CD4-positive, alpha-beta T cell treated with Interleukin-6 at 100 ng/mL for 8 hours (primary cell): ENCODE data around the gene RAB8A.

ENCODE experiments used
- DNase-seq: peaks from one replicate; pipeline ENCODE4 v3.0.0-alpha.2; 2020; ENCODE audit warnings: mixed read lengths, low spot score

The RAB8A gene

DNA sequence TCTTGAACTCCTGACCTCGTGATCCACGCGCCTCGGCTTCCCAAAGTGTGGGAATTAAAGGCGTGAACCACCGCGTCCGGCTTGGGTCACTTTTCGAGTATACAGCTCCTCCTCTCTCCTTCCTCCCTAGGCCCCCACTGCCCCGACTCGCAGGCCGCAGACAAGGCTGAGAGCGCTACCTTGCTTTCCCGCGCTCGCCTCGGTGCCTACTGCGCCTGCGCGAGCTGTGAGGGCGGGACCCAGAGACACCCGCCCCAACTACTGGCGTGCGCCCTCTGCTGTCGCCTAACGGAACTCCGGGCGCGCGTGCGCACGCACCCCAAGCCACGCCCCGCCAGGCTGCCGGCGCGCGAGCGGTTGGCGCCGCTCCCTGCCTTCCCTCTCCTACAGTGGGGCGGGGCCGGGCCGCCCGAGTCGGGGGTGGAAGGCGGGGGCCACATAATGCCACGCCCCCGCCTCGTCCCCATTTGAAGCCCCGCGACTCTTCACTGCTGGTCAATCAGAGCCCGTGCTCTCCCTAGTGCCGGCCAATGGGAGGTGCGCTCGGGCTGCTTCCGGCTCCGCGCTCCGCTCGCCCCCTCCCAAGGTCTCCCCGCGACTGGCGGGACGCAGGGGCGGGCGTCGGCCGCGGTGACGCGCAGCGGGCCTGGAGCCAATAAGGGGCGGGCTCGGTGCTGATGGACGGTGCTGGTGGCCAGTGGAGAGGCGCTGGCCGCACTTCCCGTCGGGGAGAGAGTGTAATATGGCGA, at the start of gene RAB8A:
Gene RAB8A, plus strand, starts transcription at position 730 of the 749 bp plus-strand sequence. Its CDS starts 13 bp downstream, at position 743.
- peak; percentile 99 for DNase-seq

DNA sequence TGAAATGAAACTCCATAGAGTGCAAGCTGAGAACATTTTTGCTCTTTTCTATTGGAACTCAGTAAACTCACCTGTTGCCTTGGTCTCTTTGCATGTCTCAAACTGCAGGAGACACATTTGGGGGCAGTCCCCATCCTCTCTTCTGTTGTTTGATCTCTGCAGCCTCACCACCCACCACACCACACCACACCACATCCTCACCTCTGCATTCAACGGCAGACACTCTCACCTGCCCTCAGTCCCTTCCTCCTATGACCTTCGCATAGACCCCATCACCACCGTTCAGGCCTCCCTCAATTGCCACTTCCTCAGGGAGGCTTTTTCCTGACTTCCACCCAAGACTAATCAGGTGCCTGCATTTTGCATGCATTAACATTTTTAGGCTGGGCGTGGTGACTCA, 49.7 kb upstream of the RAB8A start:
- no peak for DNase-seq

DNA sequence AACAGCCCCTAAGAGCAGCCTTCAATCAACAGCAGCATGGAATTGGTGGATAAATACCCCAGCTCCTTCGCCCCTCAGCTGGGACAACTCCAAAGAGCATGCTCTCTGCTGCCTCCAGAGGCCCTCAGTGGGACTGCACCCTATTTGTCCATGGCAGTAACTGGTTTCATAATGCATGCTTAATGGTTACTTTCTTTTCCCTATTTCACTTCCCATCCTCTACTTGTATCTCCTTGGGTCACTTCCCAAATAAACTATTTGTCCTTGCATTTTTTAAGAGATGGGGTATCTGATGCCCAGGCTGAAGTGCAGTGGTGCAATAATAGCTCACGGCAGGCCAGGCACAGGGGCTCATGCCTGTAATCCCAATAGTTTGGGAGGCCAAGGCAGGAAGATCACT, 48.9 kb upstream of the RAB8A start:
- DNase-seq: peak; percentile 67

DNA sequence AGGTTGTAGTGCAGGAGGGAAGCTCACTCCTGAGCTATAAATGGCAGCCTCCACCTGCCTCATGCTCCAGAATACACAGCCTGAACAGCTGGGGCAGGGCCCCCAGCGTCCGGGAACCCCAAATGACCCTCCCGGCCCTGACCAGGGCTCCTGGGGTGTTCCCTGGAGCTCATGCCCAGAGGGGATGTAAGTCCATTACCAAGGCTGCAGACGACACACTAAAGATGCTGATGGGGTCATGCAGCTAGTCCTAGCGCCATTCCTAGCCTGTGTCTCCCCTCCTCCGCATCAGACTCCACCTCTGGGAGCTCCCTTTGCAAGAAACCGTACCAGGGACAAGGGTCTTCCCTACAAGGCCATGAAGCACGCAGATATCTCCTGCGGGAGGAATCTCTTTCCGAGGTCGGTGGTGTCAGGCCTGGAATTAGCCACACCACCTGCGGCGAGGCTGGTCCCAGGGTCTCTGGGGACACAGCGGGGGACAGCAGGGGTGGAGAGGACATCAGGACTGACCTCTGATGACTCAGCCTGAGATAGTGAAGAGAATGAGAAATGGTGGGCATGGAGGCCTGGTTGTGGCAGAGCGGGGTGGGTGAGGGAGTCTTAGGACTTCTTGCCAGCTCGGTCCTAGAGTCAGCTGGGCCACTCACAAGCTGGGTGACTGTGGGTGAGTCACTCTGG, 47.3 kb upstream of the RAB8A start:
- DNase-seq: no peak

DNA sequence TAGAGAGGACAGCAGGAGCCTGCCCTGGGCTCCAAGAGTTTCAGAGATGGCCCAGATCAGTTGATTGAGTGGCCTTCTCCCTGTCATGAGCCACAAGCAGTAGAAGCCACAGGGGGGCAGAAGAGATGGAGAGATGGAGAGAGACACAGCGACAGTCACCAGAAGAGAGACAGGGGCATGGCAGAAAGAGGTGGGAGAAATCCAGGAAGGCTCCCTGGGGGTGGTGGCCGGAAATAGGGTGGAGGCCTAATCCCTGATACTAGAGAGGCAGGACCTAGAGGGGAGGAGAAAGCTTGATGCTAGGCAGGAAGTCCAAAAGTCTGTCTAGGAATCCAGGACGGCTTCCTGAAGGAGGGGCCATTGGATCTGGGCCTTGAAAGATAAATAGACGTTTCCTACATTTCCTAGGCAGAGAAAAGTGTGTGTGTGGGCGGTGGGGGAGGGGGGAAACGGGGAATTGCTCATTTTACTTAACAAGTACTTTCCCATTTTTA, 45.0 kb upstream of the RAB8A start:
- DNase-seq: peak; percentile 64

DNA sequence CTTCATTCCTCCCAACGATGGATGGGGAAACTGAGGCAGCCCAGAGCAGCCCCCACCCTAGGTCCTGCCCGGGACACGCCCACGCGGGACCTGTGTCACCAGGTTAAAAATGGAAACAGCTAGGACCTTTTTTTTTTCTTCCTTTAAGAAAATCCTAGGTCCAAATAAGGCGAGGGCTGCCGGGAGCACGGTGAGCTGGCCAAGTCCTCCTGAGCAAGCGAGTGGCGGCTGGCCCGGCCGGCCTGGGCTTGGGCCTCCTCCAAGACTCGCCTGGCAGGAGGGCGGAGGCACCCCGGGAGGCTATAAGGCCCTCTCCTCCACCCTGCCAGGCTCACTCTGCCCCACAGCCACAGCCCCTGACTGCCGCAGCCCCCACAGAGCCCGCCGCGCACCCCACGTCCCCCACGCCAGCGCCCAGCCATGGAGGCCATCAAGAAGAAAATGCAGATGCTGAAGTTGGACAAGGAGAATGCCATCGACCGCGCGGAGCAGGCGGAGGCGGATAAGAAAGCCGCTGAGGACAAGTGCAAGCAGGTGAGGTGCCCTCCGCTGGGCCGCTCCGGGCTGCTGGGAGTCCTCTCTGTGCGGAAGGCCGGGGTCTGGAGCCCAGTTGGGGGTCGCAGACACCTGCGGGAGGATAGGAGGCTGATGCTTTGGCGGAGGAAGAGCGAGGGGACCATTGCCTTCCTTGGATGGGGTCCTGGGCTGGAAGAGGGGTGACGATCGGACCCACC, 44.3 kb upstream of the RAB8A start:
- no peak for DNase-seq

DNA sequence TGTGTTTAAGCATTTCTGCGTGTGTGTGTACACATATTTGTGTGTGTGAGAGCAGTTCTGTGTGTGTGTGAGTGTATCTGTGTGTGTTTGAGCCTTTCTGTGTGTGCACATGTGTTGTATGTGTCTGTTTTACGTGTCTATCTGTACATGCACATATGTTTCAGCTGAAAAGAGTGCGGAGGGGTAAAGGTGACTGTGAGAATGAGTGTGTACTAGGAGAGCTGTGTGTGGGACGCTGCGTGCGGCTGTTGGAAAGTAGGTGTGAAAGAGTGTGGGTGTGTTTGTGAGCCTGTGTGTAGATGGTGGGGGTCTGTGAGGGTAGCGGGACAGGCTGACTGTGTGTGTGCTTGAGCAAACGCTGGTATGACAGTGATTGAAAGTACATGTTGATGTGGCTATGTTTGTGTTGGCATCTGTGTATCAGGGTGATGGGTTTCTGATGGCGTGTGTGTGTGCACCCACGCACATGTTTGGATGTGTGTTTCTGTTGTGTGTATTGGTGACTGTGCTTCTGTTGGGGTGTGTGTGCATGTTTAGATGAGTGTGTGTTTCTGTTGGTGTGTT, 42.9 kb upstream of the RAB8A start:
- no peak for DNase-seq

DNA sequence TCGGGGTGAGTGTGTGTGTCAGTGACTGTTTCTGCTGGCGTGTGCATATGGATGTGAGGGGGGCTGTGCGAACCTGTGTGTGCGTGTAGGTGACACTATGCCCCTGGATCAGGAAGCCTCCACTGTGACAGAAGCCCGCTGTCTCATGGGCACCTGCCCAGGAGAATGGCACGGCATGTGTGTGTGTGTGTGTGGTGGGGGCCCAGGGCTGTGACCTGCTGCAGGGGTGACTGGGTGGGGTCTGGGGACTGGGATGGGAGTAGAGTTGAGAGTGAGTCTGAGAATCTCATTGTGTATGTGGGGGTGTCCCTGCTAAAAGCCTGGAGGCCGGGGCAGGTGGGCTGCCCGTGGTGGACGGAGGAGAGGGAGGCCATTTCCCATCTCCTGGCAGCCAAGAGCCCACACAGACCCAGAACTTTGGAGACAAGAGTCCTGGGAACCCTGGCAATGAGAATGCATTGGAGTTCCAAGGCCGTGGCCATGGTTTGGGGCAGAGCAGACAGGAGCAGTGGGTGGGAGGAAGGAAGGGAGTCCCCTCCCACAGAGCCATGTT, 41.8 kb upstream of the RAB8A start:
- DNase-seq: no peak

DNA sequence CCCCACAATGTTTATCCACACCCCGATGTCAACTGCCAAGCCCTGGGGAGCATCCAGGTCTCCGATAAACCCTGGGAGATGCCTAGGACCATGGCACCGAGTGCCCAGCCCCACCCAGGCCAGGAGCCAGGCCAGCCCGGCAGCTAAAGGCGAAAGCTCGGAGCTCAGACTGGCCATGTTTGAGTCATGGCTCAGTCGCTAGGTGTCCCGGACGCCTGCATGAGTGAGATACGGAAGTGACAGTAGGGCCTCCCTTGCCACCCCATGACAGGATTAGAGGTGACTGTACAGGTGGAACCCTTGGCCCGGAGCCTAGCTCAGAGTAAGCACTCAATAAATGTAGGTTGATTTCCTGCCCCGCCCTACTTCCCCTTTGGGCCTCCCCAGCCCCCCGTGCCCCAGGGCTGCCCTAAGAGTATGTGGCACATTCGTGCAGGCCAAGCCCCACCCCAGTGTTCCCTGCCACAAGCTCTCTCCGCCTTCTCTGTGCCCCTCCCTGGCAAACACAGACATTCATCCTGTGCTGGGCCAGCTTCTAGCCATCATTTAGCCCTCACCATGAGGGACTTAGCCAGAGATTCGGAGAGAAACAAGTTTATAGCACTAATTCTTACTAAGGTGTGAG, 41.2 kb upstream of the RAB8A start:
- peak; percentile 95 for DNase-seq

DNA sequence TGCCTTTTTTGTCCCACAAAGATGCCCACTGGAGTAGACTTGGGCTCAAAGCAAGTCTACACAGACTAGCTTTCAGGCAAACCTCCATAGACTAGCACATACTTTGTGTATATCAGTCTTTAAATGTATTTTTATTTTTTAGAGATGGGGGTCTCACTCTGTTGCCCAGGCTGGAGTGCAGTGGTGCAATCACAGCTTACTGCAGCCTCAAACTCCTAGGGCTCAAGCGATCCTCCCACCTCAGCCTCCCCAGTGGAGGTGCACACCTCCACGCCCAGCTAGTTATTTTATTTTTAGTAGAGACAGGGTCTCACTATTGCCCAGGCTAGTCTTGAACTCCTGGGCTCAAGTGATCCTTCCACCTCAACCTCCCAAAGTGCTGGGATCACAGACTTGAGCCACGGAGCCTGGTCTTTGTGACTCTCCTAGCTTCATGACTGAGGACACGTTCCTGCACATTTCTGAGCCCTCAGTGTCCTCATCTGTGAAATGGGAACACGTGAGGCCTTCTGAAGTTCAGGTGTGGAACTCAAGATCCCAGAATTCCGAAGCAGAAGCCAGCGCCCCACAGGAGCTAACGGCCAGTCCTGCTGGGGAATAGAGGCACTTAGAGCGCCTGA, 40.5 kb upstream of the RAB8A start:
- DNase-seq: no peak

DNA sequence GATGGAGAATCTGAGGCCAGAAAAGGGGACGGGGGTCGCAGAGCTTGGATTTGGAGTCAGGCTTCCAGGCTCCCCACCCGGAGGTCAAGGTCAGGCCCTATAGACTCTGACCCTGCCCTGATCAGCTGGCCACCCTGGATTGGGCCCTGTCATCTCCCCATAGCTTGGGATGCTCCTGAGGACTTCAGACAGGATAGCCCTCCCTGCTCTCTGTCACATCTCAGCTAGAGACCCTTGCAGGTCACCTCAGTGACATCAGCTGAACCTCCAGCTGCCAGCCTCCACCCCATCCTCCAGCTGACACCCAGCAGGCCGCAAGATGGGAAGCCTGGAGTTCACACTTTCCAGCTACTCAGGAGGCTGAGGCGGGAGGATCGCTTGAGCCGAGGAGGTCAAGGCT, 38.2 kb upstream of the RAB8A start:
- DNase-seq: no peak

DNA sequence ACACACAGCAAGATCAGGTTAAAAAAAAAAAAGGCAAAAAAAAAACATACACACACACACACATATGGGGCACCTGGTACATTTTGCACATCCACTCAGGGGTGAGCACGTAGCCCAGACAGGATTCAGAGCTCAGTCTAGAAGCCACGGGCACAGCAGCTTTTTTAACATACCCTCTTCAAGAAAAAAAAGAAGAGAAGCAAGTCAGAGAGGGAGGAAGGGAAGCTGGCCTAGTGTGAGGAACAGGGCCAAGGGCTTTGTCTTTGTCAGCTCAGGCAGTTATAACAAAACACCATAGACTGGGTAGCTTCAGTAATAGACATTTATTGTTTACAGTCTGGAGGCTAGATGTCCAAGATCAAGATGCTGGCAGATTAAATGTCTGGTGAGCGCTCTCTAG, 37.7 kb upstream of the RAB8A start:
- peak; percentile 42 for DNase-seq

DNA sequence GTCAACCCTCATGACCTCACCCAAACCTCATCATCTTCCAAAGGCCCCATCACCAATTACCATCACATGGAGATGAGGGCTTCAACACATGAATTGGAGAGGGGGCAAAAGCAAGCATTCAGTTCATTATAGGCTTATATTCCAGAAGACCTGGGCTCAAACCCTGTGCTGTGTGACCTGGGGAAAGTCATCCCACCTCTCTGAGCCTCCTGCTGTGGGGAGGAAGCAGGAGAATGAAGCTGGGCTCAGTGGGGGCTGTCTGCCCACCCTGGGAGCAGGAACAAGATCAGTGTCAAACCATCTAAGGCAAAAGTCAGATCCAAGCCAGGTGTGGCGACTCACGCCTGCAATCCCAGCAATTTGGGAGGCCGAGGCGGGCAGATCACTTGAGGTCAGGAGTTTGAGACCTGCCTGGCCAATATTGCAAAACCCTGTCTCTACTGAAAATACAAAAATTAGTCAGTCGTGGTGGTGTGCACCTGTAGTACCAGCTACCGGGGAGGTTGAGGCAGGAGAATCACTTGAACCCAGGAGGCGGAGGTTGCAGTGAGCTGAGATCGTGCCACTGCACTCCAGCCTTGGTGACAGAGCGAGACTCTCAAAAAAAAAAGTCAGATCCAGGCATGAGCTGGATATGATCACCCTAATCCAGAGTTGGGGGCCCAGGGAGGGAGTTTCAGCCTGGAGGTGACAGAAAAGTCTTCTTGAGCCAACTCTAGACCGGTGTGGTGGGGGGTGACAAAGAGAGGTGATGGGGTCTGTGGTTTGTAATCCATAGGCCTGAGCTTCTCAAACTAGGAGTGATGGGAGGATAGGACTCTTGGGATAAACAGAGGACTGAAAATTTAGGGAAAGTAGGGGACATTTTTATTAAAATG, 37.0 kb upstream of the RAB8A start:
- DNase-seq: no peak

DNA sequence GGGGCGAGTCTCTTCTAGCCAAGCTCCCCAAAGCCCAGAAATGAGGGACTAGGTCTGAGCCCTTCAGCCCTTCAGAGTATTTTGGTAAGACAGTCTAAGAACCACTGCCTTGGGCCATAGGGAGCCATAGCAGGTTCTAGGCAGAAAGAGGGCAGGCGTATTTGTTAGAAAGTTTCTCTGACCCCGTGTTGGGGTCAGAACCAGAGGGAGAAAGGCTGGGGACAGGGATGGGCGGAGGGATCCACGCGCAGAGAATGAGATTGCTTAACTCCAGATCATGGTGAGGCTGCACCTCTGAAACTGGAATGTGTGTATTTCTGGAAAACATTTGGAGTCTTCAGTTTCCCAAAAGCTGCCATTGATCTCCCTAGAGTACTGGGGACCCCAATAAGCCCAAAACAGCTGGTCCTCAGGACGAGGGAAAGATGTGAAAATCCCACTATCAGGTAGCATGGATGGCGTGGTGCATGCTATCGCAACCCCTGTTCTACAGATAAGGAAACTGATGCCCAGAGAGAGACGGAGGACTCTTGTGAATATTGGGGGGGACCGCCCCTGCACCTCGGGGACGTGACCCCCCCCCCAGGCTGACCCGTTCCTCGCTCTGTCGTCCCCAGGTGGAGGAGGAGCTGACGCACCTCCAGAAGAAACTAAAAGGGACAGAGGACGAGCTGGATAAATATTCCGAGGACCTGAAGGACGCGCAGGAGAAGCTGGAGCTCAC, 36.1 kb upstream of the RAB8A start:
- DNase-seq: no peak

DNA sequence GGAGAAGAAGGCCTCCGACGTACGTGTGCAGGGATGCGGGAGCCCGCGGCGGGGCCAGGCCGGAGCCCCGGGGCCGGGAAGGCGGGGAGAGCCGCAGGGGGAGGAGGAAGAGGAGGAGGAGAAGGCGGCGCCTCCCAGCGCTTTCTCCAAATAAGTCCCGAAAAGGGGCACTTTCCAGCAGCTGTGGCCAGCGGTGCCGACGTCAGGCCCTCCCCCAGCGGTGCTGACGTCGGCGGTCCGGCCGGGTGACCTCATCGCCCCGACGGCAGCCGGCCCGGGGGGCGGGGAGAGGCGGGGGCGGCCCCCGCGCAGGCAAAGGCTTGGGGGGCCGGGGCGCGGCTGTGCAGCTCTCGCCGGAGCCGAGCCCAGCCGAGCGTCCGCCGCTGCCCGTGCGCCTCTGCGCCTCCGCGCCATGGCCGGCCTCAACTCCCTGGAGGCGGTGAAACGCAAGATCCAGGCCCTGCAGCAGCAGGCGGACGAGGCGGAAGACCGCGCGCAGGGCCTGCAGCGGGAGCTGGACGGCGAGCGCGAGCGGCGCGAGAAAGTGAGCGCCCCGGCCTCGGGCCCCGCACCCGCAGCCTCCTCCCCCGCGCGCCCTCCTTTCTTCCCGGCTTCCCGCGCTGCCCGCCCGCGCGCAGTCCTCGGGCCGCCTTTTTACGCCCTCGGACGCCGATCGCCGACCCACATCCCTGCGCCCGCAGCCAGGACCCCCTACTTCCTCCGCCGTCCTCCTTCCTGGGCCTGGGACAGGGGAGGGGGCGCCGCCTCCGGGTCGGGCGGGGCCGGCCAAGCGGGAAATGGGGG, 35.3 kb upstream of the RAB8A start, which contains the start of gene TPM4:
Gene TPM4, plus strand, starts transcription at position 342 of the 804 bp plus-strand sequence. Its CDS starts 71 bp downstream, at position 413.
- DNase-seq: peak; percentile 78

DNA sequence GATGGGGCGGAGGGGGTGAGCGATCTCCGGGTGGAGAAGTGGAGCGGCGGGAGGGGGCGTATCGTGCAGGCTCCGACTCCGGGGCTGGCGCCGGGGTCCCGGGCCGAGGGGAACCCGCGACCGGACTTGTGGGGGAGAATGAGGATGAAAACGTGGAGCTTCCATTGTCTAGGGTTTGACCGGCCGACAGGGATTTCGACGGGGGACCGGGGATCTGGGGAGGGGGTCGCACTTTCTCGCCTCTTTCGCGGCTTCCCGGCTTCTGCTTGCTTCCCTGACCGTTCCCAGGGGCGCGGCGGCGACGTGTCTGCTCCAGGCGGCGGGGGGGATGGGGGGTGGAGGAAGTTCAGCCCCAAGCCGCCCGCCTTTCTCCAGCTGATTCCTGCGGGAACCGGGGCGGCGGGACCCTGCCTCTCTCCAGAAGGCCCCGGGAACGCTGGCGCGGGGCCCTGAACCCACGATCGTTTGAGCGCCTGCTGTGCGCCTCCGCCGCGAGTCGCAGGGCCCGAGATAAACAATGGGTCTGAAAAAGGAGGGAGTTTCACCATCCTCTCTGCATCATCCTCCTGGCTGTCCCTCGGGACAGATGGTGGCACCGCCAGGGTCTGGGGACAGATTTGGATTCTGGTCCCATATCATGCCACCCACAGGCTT, 34.6 kb upstream of the RAB8A start:
- DNase-seq: peak; percentile 20

DNA sequence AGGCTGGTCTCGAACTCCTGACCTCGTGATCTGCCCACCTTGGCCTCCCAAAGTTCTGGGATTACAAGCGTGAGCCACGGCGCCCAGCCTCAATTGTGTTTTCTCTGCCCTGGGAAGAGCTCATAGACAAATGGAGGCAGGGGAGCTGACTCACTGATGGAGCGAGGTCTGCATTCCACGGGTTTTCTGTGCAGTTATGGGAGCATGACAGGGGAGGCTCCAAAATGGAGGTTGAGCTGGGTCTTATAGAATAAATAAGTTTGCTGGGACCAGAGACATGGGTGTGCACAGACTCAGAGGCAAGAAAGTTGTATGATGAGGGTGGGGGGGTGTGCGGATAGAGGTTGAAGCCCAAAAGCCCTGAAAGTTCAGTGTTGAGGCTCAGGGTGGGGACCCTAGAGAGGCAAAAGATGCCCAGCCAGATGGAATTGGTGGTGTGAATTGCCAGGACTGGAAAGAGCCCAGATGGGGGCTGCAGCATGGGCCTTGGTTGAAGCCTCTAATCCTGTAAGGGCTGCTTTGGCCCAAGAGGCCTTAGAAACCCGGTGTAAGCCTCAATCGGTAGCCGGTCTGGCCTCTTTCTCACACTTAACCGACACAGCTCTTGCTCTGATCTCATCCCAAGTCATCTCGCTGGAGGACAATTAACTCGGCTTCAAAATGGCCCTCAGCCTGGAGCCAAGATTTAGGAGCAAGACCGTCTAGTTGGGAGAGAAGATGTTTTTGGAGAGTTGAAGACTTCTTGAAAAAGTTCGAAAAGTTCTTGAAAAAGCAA, 33.5 kb upstream of the RAB8A start:
- no peak for DNase-seq
